ENCODE measurements around the gene STPG2.
"Not testable (repeated sequence)": the region's sequence is repeated elsewhere in the genome, so short reads cannot be mapped to it uniquely, and the experiment has no call there.

STPG2 gene

DNA sequence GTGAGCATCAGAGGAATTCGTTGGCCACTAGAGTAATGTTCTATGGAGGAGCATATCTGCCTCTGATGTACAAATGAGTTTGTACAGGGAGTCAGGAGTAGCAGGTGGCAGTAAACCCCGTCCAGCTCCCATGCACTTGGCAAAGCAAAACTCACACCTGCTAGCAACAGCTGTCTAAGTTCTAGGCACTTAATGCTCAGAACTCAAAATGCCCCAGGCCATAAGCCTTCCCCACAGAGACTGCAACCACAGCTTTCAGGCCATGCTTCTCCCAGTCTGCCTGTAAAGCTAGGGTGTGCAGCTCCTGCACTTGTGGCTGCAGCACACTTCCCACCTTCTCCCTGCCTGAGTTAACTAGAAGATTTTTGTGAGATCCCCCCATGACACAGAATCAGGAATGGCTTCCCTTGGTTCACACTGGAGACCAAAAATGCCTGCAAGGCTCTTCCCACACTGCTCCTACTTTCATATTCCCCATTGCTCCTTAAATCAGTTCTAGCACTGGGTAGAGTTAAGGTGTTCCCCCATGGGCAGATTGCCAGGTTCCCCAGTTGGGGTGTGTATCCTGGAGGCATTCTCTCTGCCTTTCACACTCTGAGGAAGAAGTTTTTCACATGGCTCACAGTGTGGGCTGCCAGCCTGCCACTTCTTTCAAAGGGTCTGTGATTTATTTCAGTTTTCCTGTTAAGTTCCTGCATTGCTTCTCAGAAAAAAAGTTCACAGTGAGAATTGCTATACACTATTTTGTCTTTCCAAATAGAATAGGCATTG is 189.9 kb downstream of the STPG2 start:
- in situ Hi-C loops (cut with MboI; ENCODE audit: low sequenced_read_pairs) = no loop called here

- in situ Hi-C loops (cut with MboI; ENCODE audit: low sequenced_read_pairs) = no loop called here
These were observed 190.5 kb downstream of the STPG2 start for GRCh38 chr4:97952763-97953162.

- in situ Hi-C loops (cut with MboI; ENCODE audit: low sequenced_read_pairs) = no loop called here
These were observed 192.4 kb downstream of the STPG2 start for GRCh38 chr4:97950836-97951235.

GRCh38 chr4:97942951-97943350 is 200.3 kb downstream of the STPG2 start:
- in situ Hi-C loops (cut with MboI; ENCODE audit: low sequenced_read_pairs) = no loop called here

GRCh38 chr4:97942137-97942536 is 201.1 kb downstream of the STPG2 start:
- in situ Hi-C loops (cut with MboI; ENCODE audit: low sequenced_read_pairs) = no loop called here

- in situ Hi-C loops (cut with MboI; ENCODE audit: low sequenced_read_pairs) = no loop called here
These were observed 205.1 kb downstream of the STPG2 start for GRCh38 chr4:97938141-97938540.

GRCh38 chr4:97924341-97924958 is 218.8 kb downstream of the STPG2 start:
- in situ Hi-C loops (cut with MboI; ENCODE audit: low sequenced_read_pairs) = no loop called here

DNA sequence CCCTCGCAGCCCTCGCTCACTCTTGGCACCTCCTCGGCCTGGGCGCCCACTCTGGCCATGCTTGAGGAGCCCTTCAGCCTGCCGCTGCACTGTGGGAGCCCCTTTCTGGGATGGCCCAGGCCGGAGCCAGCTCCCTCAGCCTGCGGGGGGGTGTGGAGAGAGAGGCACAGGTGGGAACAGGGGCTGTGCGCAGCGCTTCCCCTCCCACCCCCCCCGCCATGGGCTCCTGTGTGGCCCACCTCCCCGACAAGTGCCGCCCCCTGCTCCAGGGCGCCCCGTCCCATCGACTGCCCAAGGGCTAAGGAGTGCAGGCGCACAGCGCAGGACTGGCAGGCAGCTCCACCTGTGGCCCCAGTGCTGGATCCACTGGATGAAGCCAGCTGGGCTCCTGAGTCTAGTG is 220.2 kb downstream of the STPG2 start:
- in situ Hi-C loops (cut with MboI; ENCODE audit: low sequenced_read_pairs) = no loop called here

DNA sequence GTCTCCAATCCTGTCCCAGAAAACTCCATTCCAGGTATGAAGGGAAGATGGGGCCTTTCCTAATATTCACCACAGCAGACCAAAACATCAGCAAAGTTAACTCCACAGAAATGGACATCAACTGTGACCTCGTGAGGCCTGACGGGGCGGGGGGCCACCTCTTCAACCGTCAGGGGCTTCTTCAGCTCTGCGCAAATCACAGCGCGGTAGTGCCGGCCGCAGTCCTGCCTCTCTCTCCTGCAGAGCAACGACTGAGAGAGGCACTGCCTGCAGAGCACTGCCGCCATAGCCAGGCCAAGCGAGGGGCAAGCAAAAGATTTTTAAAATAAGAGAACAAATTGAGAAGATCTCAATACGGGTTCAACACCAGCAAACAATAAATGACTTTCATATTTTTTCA is 226.2 kb downstream of the STPG2 start:
- in situ Hi-C loops (cut with MboI; ENCODE audit: low sequenced_read_pairs) = no loop called here

DNA sequence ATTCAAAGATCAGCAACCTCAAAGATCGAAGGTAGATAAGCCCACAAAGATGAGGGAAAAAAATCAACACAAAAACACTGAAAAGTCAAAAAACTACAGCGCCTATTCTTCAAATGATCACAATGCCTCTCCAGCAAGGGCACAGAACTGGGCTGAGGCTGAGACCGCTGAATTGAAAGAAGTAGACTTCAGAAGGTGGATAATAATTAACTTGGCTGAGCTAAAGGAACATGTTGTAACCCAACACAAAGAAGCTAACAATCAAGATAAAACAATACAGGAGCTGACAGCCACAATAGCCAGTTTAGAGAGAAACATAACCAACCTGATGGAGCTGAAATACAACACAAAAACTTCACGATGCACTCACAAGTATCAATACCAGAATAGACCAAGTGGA is 231.1 kb downstream of the STPG2 start:
- in situ Hi-C loops (cut with MboI; ENCODE audit: low sequenced_read_pairs) = no loop called here

DNA sequence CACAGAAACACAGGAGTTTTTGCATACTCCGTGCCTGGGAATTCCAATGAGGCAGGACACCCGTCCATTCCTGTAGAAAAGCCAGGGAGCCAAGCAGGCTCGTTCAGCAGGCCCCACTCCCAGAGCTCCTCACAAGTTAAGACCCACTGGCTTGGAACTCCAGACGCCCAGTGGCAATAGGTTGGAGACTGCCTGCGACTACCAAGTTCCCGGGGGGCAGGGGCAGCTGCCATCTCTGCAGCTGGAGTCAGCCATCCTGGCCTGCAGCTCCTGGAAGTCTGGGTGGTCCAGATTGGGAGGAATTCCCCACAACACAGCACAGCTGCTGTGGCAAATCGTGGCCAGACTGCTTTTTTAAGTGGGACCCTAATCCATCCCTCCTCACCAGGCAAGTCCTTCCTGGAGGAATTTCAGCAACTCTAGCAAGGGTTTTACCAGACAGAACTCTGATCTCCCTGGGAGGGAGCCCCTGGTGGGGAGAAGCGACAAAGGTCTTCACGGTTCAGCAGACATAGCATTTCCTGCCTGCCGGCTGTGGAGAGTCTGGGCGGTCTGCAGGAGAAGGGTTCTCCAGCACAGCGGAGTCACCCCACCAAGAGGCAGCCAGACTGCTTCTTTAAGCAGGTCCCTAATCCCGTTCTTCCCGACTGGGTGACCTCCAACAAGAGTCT is 231.9 kb downstream of the STPG2 start:
- in situ Hi-C loops (cut with MboI; ENCODE audit: low sequenced_read_pairs) = no loop called here

DNA sequence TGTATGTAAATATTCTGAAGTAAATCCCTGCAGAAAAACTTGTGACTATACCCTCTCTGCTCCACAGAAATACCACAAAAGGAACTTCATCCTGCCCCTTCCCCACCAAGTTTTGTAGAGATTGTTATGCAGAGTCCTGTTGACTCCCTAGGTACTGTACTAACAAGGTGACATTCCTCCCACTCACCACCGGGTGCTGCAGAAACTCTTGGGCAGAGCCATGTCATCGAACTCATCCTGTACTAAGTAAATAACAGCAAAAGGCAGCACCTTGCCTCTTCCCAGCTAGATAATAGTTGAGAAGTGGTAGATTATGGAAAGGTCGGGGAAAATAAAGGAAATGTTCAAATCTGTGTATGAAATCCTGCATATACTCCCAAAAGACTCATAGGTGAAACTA is 233.3 kb downstream of the STPG2 start:
- in situ Hi-C loops (cut with MboI; ENCODE audit: low sequenced_read_pairs) = no loop called here

DNA sequence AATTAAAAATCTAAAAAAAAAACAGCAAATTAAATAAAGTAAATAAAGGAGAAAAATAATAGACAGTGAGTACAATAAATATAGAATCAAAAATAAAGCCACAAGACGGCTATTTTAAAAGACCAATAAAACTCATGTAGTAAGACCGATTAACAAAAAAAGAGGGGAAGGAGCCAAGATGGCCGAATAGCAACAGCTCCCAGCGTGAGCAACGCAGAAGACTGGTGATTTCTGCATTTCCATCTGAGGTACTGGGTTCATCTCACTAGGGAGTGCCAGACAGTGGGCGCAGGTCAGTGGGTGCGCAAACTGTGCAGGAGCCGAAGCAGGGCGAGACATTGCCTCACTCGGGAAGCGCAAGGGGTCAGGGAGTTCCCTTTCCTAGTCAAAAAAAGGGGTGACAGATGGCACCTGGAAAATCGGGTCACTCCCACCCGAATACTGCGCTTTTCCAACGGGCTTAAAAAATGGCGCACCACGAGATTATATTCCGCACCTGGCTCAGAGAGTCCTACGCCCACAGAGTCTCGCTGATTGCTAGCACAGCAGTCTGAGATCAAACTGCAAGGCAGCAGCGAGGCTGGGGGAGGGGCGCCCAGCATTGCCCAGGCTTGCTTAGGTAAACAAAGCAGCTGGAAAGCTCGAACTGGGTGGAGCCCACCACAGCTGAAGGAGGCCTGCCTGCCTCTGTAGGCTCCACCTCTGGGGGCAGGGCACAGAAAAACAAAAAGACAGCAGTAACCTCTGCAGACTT is 239.7 kb downstream of the STPG2 start:
- in situ Hi-C loops (cut with MboI; ENCODE audit: low sequenced_read_pairs) = not testable (repeated sequence)

GRCh38 chr4:97900229-97900628 is 243.0 kb downstream of the STPG2 start:
- in situ Hi-C loops (cut with MboI; ENCODE audit: low sequenced_read_pairs) = no loop called here

DNA sequence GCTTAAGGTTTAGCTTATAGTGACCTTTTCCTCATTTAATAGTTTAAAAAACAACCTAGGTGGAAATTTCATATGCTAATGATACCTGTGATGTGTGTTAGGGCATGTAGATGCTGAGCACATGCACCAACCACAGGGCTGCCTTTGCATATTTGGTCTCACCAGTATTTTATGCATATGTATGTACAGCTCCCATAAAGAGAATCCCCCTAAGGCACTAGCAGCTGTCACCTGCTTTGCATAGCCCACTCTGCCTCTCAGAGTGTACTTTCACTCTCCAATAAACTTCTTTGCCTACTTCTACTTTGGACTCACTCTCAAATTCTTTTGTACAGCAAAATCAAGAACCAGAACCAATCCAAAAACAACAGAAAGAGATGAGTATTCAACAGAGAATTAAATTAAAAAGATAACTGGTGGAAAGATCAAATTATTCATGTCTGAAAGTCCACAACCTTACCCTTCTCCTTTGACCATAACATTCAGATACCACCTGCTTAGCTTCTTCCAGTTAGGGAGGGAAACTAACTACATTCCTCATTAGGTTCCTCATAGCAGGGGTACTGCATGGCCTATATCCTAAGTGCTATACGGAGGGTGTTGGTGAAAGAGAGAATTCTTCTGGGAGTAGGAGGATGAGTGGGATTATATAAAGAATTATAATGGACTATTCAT is 250.5 kb downstream of the STPG2 start:
- in situ Hi-C loops (cut with MboI; ENCODE audit: low sequenced_read_pairs) = no loop called here

DNA sequence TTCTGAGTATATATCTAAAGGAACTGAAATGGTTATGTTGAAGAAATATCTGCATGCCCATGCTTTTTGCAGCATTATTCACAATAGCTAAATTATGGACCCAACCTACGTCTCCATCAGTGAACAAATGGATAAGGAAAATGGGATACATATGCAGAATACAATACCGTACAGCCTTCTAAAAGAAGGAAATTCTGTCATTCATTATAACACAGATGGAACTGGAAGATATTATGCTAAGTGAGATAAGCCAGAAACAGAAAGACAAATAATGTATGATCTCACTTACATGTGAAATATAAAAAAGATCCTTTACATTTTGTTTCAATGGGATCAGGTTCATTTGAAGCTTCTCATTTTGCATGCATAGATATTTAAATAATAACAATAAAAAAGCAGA is 263.3 kb downstream of the STPG2 start:
- in situ Hi-C loops (cut with MboI; ENCODE audit: low sequenced_read_pairs) = no loop called here

DNA sequence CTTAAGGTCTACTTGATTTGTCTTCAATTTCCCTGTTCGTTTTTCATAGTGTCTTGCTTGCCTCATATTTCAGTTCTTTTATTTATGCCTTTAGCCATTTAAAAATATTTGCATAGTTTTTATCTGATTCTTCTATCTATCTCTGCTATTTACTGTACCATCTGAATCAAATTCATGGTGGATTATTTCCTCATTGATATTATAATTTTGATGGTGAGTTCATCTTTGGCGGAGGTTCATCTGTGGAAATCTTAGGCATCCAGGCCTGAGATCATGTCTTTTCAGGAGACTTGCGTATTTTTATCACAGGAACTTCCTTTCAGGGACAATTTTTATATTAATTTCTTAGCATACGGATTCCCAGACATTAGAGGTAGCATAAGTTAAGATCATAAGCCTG is 275.2 kb downstream of the STPG2 start:
- in situ Hi-C loops (cut with MboI; ENCODE audit: low sequenced_read_pairs) = no loop called here

DNA sequence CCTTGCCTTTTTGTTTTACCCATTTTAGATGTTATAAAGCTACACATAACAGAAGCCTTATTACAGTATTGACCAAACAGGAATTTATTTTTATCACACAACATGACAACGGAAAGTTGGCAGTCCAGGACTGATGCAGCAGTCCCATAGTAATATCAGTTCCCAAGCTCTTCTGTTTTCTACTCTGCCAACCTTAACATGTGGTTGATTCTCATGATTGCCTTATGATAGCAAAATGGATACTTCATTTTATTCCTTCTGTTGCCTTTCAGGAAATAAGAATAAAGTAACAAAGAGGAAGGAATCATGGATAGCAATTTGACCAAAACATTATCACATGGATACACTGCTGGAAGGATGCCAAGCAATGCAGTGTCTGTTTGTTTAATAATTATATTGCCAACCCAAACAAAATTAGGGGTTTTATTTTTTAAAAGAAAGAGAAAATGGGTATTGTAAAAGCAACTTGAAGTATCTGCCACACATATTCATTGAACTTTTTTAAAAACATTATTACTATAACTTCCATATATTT is 275.7 kb downstream of the STPG2 start:
- in situ Hi-C loops (cut with MboI; ENCODE audit: low sequenced_read_pairs) = no loop called here

DNA sequence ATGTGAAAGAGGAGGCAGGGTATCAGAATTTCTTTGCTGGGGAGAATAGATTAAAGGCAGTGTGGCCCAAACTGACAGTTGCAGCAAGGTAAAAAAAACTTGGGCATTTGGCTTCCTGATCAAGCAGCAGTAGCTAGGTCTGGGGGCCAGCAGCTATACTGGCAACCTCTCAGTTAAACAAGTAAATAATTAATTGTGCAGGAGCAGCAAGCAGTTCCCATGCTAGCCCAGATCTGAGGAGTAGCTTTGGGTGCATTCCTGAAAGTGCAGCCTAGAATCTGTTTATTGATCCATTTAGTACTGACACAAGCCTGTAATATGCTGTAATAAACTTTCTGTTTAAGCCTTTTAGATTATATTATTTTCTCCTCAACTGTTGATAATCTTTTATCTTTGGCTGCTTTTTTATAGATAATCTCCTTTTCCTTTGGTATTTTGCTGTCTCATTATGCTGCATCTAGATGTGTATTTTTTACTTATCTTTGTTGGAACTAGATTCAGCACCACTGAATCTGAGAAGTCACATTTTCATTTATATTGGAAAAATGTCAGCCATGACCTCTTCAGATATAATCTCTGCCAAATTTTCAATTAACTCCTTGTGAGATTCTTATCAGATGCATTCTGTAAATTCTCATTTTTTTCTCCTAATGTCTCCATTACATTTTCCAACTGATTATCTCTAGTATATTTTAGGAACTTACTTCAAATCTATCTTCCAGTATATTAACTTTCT is 276.3 kb downstream of the STPG2 start:
- in situ Hi-C loops (cut with MboI; ENCODE audit: low sequenced_read_pairs) = no loop called here

- in situ Hi-C loops (cut with MboI; ENCODE audit: low sequenced_read_pairs) = no loop called here
These were observed 292.2 kb downstream of the STPG2 start for GRCh38 chr4:97851115-97851514.
